Tibial artery (tissue), 4 donors: ENCODE data around the gene KIF16B.

ENCODE experiments used
- DNase-seq, 2 donors: peaks; one replicate each; pipeline ENCODE4 v3.0.0-alpha.2; 2019
- H3K27ac ChIP-seq, 2 donors: fragments of 200-600 bp; sonication (generic) in 1 of 2; 1 replicate in 1 of 2; 2 replicates in 1 of 2; pipeline ENCODE4 v1.5.1; 2018 to 2019; ENCODE audit warnings: mild to moderate bottlenecking in 1 of 2
- H3K27me3 ChIP-seq, 2 donors: fragments of 200-600 bp; sonication (generic) in 1 of 2; one replicate each; pipeline versions ENCODE4 v1.5.1 to v1.6.0; 2016 to 2019
- H3K36me3 ChIP-seq, 3 donors: fragments of 200-600 bp; sonication (generic) in 2 of 3; one replicate each; pipeline ENCODE4 v1.5.1; 2016 to 2019; ENCODE audit warnings: mild to moderate bottlenecking in 2 of 3
- H3K4me1 ChIP-seq, 4 donors: fragments of 200-600 bp; sonication (generic) in 2 of 4; 1 replicate in 3 of 4; 2 replicates in 1 of 4; pipeline ENCODE4 v1.5.1; 2016 to 2019
- H3K4me3 ChIP-seq, 2 donors: fragments of 200-600 bp; sonication (generic) in 1 of 2; 1 replicate in 1 of 2; 2 replicates in 1 of 2; pipeline ENCODE4 v1.5.1; 2018 to 2019; ENCODE audit warnings: mild to moderate bottlenecking in 2 of 2
- H3K9me3 ChIP-seq, 3 donors: fragments of 200-600 bp; sonication (generic) in 1 of 3; one replicate each; pipeline ENCODE4 v1.5.1; 2016 to 2019
- CTCF ChIP-seq, 2 experiments: fragments of 200-600 bp in 1 of 2; fragments of 450-650 bp in 1 of 2; IDR thresholded peaks; one replicate each; pipeline ENCODE4 v1.5.1; 2017 to 2019; ENCODE audit warnings: antibody characterized with exemption in 2 of 2, mild to moderate bottlenecking in 1 of 2, moderate library complexity in 1 of 2
- intact Hi-C: fragments of 100-400 bp; cut with DNase I; formaldehyde crosslinking; loops from one replicate; pipeline ENCODE4 v1.15.0; 2023; ENCODE audit warnings: low total_unique reads

The KIF16B gene

GRCh38 chr20:16244892-16245291 is 328.4 kb downstream of the KIF16B start:
- Histone ChIP-seq H3K27me3 (no peaks in the 10 kb centered on the region), H3K27ac (no peak overlapping the region), H3K9me3 (peaks cover 0 to 8% (median 7%) of the 10 kb centered on the region in 3 donors), H3K4me1 (no peaks in the 10 kb centered on the region), H3K36me3 (no peaks in the 10 kb centered on the region), H3K4me3 (no peak overlapping the region)
- DNase-seq = no peak
- intact Hi-C loops = no loop called here
- no peak for TF ChIP-seq CTCF (IDR thresholded peaks at IDR 0.05)

GRCh38 chr20:16243470-16243869 is 329.8 kb downstream of the KIF16B start:
- no peak for TF ChIP-seq CTCF (IDR thresholded peaks at IDR 0.05)
- Histone ChIP-seq H3K4me3 (no peak overlapping the region), H3K4me1 (no peaks in the 10 kb centered on the region), H3K36me3 (no peaks in the 10 kb centered on the region), H3K27me3 (no peaks in the 10 kb centered on the region), H3K9me3 (peaks cover 0 to 16% (median 8%) of the 10 kb centered on the region in 3 donors), H3K27ac (no peak overlapping the region)
- DNase-seq = no peak
- intact Hi-C loops = no loop called here

- Histone ChIP-seq H3K4me3 (no peak overlapping the region), H3K9me3 (peaks cover 0 to 16% (median 8%) of the 10 kb centered on the region in 3 donors), H3K27me3 (no peaks in the 10 kb centered on the region), H3K4me1 (no peaks in the 10 kb centered on the region), H3K36me3 (no peaks in the 10 kb centered on the region), H3K27ac (no peak overlapping the region)
- no peak for DNase-seq
- intact Hi-C loops = no loop called here
- no peak for TF ChIP-seq CTCF (IDR thresholded peaks at IDR 0.05)
Observed at GRCh38 chr20:16241911-16242310, 331.3 kb downstream of the KIF16B start.

- no peaks in the 10 kb centered on the region for H3K36me3 ChIP-seq
- H3K27me3 ChIP-seq = no peaks in the 10 kb centered on the region
- no peak overlapping the region for H3K4me3 ChIP-seq
- peaks cover 0 to 16% (median 8%) of the 10 kb centered on the region in 3 donors for H3K9me3 ChIP-seq
- no peak overlapping the region for H3K27ac ChIP-seq
- intact Hi-C loops = no loop called here
- no peak for TF ChIP-seq CTCF (IDR thresholded peaks at IDR 0.05)
- H3K4me1 ChIP-seq = no peaks in the 10 kb centered on the region
- DNase-seq = no peak
Observed at GRCh38 chr20:16240355-16240754, 332.9 kb downstream of the KIF16B start.

- Histone ChIP-seq H3K4me3 (no peak overlapping the region), H3K9me3 (peaks cover 0 to 16% (median 8%) of the 10 kb centered on the region in 3 donors), H3K27ac (no peak overlapping the region), H3K36me3 (no peaks in the 10 kb centered on the region), H3K27me3 (no peaks in the 10 kb centered on the region), H3K4me1 (no peaks in the 10 kb centered on the region)
- intact Hi-C loops = no loop called here
- no peak for DNase-seq
- TF ChIP-seq CTCF (IDR thresholded peaks at IDR 0.05) = no peak
Observed at GRCh38 chr20:16236589-16237241, 336.5 kb downstream of the KIF16B start.

DNA sequence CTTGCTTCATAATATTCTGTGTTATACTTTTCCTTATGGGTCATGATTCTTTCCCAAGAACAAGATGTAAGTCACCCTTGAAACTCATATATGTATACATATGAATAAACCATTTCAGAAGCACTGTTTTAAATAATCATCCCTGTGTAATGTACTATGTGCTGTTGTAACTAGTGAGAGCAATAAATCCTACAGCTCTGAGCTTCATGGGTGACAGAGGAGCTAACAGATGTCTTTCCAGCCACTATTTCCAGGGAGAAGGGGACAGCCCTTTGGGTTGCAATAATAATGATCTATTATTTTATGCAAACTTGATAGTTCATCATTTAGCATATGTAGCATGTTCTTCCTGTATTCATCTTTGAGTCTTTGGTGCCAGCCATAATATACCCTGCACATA is 342.8 kb downstream of the KIF16B start:
- TF ChIP-seq CTCF (IDR thresholded peaks at IDR 0.05) = no peak
- H3K9me3 ChIP-seq = no peaks in the 10 kb centered on the region
- intact Hi-C loops = no loop called here
- no peak overlapping the region for H3K27ac ChIP-seq
- no peaks in the 10 kb centered on the region for H3K4me1 ChIP-seq
- no peaks in the 10 kb centered on the region for H3K27me3 ChIP-seq
- DNase-seq = no peak
- H3K36me3 ChIP-seq = no peaks in the 10 kb centered on the region
- H3K4me3 ChIP-seq = no peak overlapping the region
